Heart left ventricle (tissue), 13 donors: Measurements from ENCODE around the gene ROBO1.

Experiments
- POLR2A ChIP-seq, 2 donors: fragments of 450-650 bp; IDR thresholded peaks; one replicate each; pipeline ENCODE4 v1.6.1; 2017; ENCODE audit warnings: antibody characterized with exemption in 2 of 2, mild to moderate bottlenecking in 2 of 2, moderate library complexity in 2 of 2
- TF ChIP-seq, protein P1 (sequence below), 12 donors: fragments of 200-600 bp; sonication (generic) in 4 of 12; IDR thresholded peaks; one replicate each; pipeline versions ENCODE4 v1.5.0 to v1.8.0; 2018 to 2022; ENCODE audit warnings: antibody characterized with exemption in 12 of 12, mild to moderate bottlenecking in 5 of 12
- donor health status: ischemic (EF 13 %, LVEDD 7.1; RV severe dilation, severe dysfunction).
- donor health status: DM: no; HTN: yes; CAD: no.
- donor health status: DM: no; HTN: no; CAD: no.
- donor health status: ischemic (EF 25% LVEDD 6.9; RV normal size, moderate dysfunction).
- donor health status: ischemic (EF 25% LVEDD 5.7; RV mildly dilated, moderate dysfunction).
- donor health status: ischemic (EF 35%, LVEDD 5.7; RV mildly dilated, moderate dysfunction).
- donor health status: nonischemic (EF 11% LVEDD 7.7; RV severe dilation, severe dysfunction).
- donor health status: DM: yes; HTN: yes; CAD: no.
- donor health status: PGD.
- donor health status: ischemic (EF 29% LVEDD 5.4; RV normal size, mild dysfunction).
- donor health status: nonischemic (EF 23%, LVEDD 6.1; RV moderate dilation, normal function).

DNA sequence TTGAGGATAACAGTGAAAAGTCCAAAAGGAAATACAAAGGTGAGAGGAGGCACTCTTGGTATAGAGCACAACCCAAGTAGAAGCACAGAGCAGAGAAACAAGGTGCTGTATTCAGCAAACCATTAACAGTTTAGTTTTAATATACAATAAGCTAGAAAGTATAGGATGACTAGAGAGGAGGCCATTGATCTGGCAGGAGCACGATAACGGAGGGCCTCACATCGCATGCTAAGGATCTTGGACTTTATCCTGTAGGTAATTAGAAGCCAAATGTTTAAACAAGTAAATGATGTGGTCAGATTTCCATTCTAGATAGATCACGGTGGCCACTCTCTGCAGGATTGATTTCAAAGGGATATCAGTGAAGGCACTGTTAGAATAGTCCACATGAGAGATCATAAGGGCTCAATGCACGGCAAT lies 935.0 kb downstream of the ROBO1 start:
- no peak for TF ChIP-seq POLR2A (IDR thresholded peaks at IDR 0.05)
- TF ChIP-seq, protein P1, sequence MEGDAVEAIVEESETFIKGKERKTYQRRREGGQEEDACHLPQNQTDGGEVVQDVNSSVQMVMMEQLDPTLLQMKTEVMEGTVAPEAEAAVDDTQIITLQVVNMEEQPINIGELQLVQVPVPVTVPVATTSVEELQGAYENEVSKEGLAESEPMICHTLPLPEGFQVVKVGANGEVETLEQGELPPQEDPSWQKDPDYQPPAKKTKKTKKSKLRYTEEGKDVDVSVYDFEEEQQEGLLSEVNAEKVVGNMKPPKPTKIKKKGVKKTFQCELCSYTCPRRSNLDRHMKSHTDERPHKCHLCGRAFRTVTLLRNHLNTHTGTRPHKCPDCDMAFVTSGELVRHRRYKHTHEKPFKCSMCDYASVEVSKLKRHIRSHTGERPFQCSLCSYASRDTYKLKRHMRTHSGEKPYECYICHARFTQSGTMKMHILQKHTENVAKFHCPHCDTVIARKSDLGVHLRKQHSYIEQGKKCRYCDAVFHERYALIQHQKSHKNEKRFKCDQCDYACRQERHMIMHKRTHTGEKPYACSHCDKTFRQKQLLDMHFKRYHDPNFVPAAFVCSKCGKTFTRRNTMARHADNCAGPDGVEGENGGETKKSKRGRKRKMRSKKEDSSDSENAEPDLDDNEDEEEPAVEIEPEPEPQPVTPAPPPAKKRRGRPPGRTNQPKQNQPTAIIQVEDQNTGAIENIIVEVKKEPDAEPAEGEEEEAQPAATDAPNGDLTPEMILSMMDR (IDR thresholded peaks at IDR 0.05) = no peak
